Erythroblast (primary cell): ENCODE measurements around the gene CHRNB2.

Experiments
- GATA1 ChIP-seq: IDR thresholded peaks from 2 replicates; pipeline ENCODE4 v1.6.1; 2011; ENCODE audit warnings: low read depth, mild to moderate bottlenecking, control low read depth, low read length, moderate library complexity
- POLR2A ChIP-seq: IDR thresholded peaks from 2 replicates; pipeline ENCODE4 v1.6.1; 2011; ENCODE audit warnings: mild to moderate bottlenecking, low read length

GRCh38 chr1:154584267-154584994 lies 16.9 kb downstream of the CHRNB2 start:
- TF ChIP-seq POLR2A (no peak), GATA1 (no peak)
